Esophagus squamous epithelium (tissue), 4 donors: ENCODE measurements around the gene BCS1L.

Experiments used
- POLR2A ChIP-seq, 4 donors: fragments of 450-650 bp; IDR thresholded peaks; one replicate each; pipeline ENCODE4 v1.6.1; 2017; ENCODE audit warnings: antibody characterized with exemption in 4 of 4, mild to moderate bottlenecking in 4 of 4, moderate library complexity in 3 of 4
- TF ChIP-seq, protein P1 (sequence below), 6 experiments: fragments of 450-650 bp in 4 of 6; fragments of 200-600 bp in 2 of 6; sonication (generic) in 2 of 6; IDR thresholded peaks; one replicate each; pipeline ENCODE4 v1.5.1; 2016 to 2019; ENCODE audit warnings: antibody characterized with exemption in 6 of 6, mild to moderate bottlenecking in 4 of 6, moderate library complexity in 4 of 6

GRCh38 chr2:218671097-218671653 lies 11.7 kb downstream of the BCS1L start:
- TF ChIP-seq POLR2A (IDR thresholded peaks at IDR 0.05) = no peak
- TF ChIP-seq, protein P1, sequence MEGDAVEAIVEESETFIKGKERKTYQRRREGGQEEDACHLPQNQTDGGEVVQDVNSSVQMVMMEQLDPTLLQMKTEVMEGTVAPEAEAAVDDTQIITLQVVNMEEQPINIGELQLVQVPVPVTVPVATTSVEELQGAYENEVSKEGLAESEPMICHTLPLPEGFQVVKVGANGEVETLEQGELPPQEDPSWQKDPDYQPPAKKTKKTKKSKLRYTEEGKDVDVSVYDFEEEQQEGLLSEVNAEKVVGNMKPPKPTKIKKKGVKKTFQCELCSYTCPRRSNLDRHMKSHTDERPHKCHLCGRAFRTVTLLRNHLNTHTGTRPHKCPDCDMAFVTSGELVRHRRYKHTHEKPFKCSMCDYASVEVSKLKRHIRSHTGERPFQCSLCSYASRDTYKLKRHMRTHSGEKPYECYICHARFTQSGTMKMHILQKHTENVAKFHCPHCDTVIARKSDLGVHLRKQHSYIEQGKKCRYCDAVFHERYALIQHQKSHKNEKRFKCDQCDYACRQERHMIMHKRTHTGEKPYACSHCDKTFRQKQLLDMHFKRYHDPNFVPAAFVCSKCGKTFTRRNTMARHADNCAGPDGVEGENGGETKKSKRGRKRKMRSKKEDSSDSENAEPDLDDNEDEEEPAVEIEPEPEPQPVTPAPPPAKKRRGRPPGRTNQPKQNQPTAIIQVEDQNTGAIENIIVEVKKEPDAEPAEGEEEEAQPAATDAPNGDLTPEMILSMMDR (IDR thresholded peaks at IDR 0.05) = no peak
